ENCODE results near the gene RNF212B. TPM values are rescaled to one million over a fixed set of nuclear protein-coding genes. Genes with fewer than 3 reads are reported as not detected.

RNF212B gene
- total and polyA plus RNA-seq, 2 of the 13 experiments (the other 11 are each of a cell fraction or from before 2014, with no cell fraction given), result 0.05 TPM; not detected in 1

- TF ChIP-seq ZBTB33 (CRISPR knock-in tag; IDR thresholded peaks at IDR 0.05), result 0 out of 2 replicates have a peak, but pooled peaks have one; percentile 56
- no peak for TF ChIP-seq THAP8 (CRISPR knock-in tag; IDR thresholded peaks at IDR 0.05; ENCODE audit: borderline replicate concordance)
- peak; percentile 98 for TF ChIP-seq ZFP37 (CRISPR knock-in tag; IDR thresholded peaks at IDR 0.05; ENCODE audit: borderline replicate concordance)
- no peak for TF ChIP-seq CBX2 (IDR thresholded peaks at IDR 0.05; ENCODE audit: low read depth, low read length)
- TF ChIP-seq CBX2 (CRISPR knock-in tag; IDR thresholded peaks at IDR 0.05; ENCODE audit: low read depth), result no peak; the same call in 1 of the 2 replicates
- TF ChIP-seq HMGXB3 (CRISPR knock-in tag; IDR thresholded peaks at IDR 0.05; ENCODE audit: borderline replicate concordance), result peak; percentile 82; the same call in 1 of the 2 replicates
- TF ChIP-seq ZNF761 (CRISPR knock-in tag; conservative IDR thresholded peaks at IDR 0.05), result peak; percentile 80
- TF ChIP-seq PRMT3 (CRISPR knock-in tag; IDR thresholded peaks at IDR 0.05; ENCODE audit: borderline replicate concordance, low read depth), result no peak
- peak; percentile 89; the same call in 1 of the 2 replicates for TF ChIP-seq ZBTB49 (CRISPR knock-in tag; IDR thresholded peaks at IDR 0.05; ENCODE audit: borderline replicate concordance)
- peak; percentile 83 for TF ChIP-seq RXRB (CRISPR knock-in tag; IDR thresholded peaks at IDR 0.05; ENCODE audit: borderline replicate concordance)
- TF ChIP-seq ZNF512 (CRISPR knock-in tag; IDR thresholded peaks at IDR 0.05), result no peak; the same call in none of the 2 replicates
- 0 out of 2 replicates have a peak, but pooled peaks have one; percentile 89 for TF ChIP-seq ZNF275 (CRISPR knock-in tag; IDR thresholded peaks at IDR 0.05; ENCODE audit: borderline replicate concordance)
- TF ChIP-seq MYNN (CRISPR knock-in tag; IDR thresholded peaks at IDR 0.05; ENCODE audit: low read depth), result peak; percentile 98
- peak; percentile 86 for TF ChIP-seq ZBTB43 (CRISPR knock-in tag; conservative IDR thresholded peaks at IDR 0.05)
- no peak for TF ChIP-seq JDP2 (CRISPR knock-in tag; IDR thresholded peaks at IDR 0.05; ENCODE audit: borderline replicate concordance)
Observed at GRCh38 chr14:23301969-23302289, 64.2 kb downstream of the RNF212B start (continued).

Measured in HepG2 (cell line).